ENCODE results near the gene TAF11L11. TPM values are rescaled to one million over a fixed set of nuclear protein-coding genes. Genes with fewer than 3 reads are reported as not detected.
"Not testable (repeated sequence)": the region's sequence is repeated elsewhere in the genome, so short reads cannot be mapped to it uniquely, and the experiment has no call there.

TAF11L11 gene
- total RNA-seq, 1 donor from 2014 or later = 1.8 TPM

GRCh38 chr5:17625686-17626085, 21.7 kb downstream of the TAF11L11 start:
- DNase-seq (ENCODE audit: low read depth) = no peak
- H3K4me3 ChIP-seq (ENCODE audit: low read depth, low read length) = no peak overlapping the region
- no peak for TF ChIP-seq CTCF (conservative IDR thresholded peaks at IDR 0.05; ENCODE audit: low read depth, low read length)

DNA sequence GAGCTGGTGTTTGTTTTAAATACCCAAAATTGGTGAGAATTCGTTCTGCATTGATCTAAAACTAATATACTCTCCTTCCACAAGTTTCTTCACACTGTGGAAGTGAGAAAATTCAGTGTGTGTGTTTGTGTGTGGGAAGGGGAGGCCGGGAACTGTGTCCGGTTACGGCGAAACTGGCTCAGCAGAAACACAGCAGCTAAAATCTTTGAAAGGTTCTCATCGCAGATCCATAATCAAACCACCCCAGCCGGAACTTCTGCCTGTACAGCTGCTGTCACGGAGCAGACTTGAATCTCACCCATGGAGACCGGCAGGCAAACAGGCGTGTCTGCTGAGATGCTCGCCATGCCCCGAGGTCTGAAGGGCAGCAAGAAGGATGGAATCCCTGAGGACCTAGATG, 27.8 kb downstream of the TAF11L11 start, which contains the start of gene TAF11L13:
Gene TAF11L13, plus strand, starts transcription at position 301 of the 400 bp plus-strand sequence.
- not testable (repeated sequence) for DNase-seq (ENCODE audit: low read depth)

DNA sequence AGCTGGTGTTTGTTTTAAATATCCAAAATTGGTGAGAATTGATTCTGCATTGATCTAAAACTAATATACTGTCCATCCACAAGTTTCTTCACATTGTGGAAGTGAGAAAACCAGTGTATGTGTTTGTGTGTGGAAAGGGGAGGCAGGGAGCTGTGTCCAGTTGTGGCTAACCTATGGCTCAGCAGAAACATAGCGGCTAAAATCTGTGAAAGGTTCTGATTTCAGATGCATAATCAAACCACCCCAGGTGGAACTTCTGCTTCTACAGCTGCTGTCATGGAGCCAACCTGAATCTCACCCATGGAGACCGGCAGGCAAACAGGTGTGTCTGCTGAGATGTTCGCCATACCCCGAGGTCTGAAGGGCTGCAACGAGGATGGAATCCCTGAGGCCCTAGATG, 30.2 kb downstream of the TAF11L11 start, which contains the start of gene TAF11L14:
Gene TAF11L14, plus strand, starts transcription at position 301 of the 400 bp plus-strand sequence.
- H3K4me3 ChIP-seq (ENCODE audit: low read depth, low read length) = no peak within 1 kb of the TSS
- DNase-seq (ENCODE audit: low read depth) = no peak
- no peak for TF ChIP-seq CTCF (conservative IDR thresholded peaks at IDR 0.05; ENCODE audit: low read depth, low read length)

More for the DNA sequence above, 27.8 kb downstream of the TAF11L11 start, which contains the start of gene TAF11L13:
- H3K4me3 ChIP-seq (ENCODE audit: low read depth, low read length) = not testable (repeated sequence)

DNA sequence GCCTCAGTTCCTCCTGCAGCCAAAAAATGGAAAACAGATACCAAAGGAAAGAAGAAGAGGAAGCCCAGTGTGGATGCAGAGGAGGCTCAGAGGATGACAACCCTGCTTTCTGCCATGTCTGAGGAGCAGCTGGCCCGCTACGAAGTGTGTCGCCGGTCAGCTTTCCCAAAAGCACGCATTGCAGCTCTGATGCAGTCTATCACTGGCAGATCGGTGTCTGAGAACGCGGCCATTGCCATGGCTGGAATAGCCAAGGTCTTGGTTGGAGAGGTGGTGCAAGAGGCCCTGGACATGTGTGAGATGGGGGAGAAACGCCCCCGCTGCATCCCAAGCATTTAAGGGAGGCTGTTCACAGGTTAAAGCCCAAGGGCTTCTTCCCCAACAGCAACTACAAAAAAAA, 45.2 kb downstream of the TAF11L11 start:
- DNase-seq (ENCODE audit: low read depth); H3K4me3 ChIP-seq (ENCODE audit: low read depth, low read length): not testable (repeated sequence)

DNA sequence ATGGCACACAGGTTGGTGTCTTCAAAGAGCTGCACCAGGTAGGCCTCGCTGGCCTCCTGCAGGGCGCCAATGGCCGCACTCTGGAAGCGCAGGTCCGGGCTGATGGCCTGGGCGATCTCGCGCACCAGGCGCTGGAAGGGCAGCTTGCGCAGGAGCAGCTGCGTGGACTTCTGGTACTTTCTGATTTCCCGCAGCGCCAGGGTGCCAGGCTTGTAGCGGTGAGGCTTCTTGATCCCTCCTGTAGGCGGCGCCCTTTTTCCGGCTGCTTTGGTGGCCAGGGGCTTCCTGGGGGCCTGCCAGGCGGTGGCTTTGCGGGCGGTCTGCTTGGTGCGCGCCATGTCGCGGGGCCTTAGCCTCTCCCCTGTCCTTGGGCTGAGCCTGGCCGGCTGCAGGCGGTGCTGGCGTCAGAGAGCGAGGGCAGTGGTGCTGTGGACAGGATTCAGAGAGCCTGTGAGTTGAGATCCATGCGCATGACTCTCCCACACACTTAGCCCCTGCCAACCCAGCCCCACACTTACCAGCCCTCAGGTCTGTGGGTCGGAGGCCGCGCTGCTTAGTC, 51.3 kb downstream of the TAF11L11 start:
- H3K4me3 ChIP-seq (ENCODE audit: low read depth, low read length); DNase-seq (ENCODE audit: low read depth): not testable (repeated sequence)

Other genes starting within 250 kb of the TAF11L11 start
- gene TAF11L2, start 106.0 kb upstream of the TAF11L11 start, total RNA-seq = not detected in 2 replicates
- gene TAF11L3, start 85.8 kb upstream of the TAF11L11 start, total RNA-seq = not detected in 2 replicates
- not detected in 2 replicates for gene TAF11L4, start 82.4 kb upstream of the TAF11L11 start, total RNA-seq
- gene TAF11L5, start 78.9 kb upstream of the TAF11L11 start, total RNA-seq = not detected in 2 replicates
- not detected in 2 replicates for gene TAF11L6, start 75.5 kb upstream of the TAF11L11 start, total RNA-seq
- not detected in 2 replicates for gene TAF11L7, start 18.4 kb upstream of the TAF11L11 start, total RNA-seq
- gene TAF11L8, start 13.2 kb upstream of the TAF11L11 start, total RNA-seq = not detected in 2 replicates
- not detected in 2 replicates for gene TAF11L9, start 9.8 kb upstream of the TAF11L11 start, total RNA-seq
- gene TAF11L10, start 6.4 kb upstream of the TAF11L11 start, total RNA-seq = not detected in 2 replicates
- not detected in 2 replicates for gene TAF11L12, start 6.2 kb downstream of the TAF11L11 start, total RNA-seq
- not detected in 2 replicates for gene TAF11L13, start 27.9 kb downstream of the TAF11L11 start, total RNA-seq
- gene TAF11L14, start 30.3 kb downstream of the TAF11L11 start, total RNA-seq = not detected in 2 replicates

Measured in epithelial cell of proximal tubule (primary cell).